DMS 273 treated with DMSO at 0.1 percent for 48 hours (cell line): ENCODE data around the gene CDC42SE2.
A peak's percentile ranks its signal among the peaks of the same experiment; 100 is the strongest.

Experiments
- DNase-seq: peaks from one replicate; lab custom pipeline; 2025; lab: John Stamatoyannopoulos, UW

Gene CDC42SE2, protein sequence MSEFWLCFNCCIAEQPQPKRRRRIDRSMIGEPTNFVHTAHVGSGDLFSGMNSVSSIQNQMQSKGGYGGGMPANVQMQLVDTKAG

GRCh38 chr5:131263648-131264450, at the start of gene CDC42SE2:
TSS of gene CDC42SE2 (plus strand) at chr5:131264053. CDS start at chr5:131359494, 95,441 bp downstream.
- DNase-seq, result peak; percentile 55

GRCh38 chr5:131214609-131215227, 49.1 kb upstream of the CDC42SE2 start:
- DNase-seq, result peak; percentile 35

DNA sequence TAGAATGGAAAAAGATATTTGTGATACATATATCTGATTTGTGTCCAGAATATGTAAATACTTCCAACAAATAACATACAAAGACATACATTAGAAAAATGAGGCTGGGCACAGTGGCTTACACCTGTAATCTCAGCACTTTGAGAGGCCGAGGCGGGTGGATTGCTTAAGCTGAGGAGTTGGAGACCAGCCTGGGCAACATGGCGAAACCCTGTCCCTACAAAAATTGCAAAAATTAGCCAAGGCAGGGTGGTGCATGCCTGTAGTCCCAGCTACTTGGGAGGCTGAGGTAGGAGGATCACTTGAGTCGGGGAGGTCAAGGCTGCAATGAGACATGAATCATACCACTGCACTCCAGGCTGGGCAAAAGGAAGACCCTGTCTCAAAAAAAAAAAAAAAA, 46.1 kb upstream of the CDC42SE2 start:
- no peak for DNase-seq

- DNase-seq, result no peak
Measured at GRCh38 chr5:131218392-131218791, 45.5 kb upstream of the CDC42SE2 start.

DNA sequence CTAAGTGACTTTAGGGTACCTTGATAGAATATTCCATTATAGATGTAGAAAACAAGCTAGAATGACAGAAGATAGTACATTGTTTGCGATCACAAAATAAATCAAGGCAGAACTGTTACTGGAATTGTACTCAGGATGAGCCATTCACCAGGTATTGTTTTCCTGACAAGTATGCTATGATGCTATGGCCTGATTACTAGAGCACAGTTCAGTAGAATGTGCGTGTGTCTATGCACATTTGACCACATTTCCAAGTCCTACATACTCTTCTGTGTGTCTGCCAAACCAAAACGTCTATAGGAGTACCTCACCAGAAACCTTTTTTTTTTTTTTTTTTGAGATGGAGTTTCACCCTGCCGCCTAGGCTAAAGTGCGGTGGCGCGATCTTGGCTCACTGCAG, 43.3 kb upstream of the CDC42SE2 start:
- no peak for DNase-seq

- no peak for DNase-seq
Measured at GRCh38 chr5:131221008-131221703, 42.7 kb upstream of the CDC42SE2 start.

DNA sequence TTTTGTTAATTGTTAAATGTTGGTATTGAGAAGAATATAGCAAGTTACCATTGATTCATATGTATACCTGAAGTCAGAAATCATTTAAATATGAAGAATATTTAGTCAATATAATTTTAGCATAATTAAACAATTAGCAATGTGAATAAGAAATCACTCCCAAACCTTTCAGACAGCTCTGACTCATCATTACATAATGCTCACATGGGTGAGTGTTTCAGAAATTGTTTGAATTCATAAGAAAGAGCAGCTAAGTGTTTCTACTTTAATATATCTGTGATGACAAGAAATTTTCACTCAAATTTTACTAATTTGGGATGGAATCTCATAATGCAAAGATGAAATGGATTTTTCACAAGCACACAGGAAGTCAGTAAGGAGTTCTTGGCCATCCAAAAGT, 42.0 kb upstream of the CDC42SE2 start:
- no peak for DNase-seq

GRCh38 chr5:131222731-131223130, 41.1 kb upstream of the CDC42SE2 start:
- no peak for DNase-seq

- DNase-seq, result no peak
Measured at GRCh38 chr5:131223751-131224386, 40.0 kb upstream of the CDC42SE2 start.

DNA sequence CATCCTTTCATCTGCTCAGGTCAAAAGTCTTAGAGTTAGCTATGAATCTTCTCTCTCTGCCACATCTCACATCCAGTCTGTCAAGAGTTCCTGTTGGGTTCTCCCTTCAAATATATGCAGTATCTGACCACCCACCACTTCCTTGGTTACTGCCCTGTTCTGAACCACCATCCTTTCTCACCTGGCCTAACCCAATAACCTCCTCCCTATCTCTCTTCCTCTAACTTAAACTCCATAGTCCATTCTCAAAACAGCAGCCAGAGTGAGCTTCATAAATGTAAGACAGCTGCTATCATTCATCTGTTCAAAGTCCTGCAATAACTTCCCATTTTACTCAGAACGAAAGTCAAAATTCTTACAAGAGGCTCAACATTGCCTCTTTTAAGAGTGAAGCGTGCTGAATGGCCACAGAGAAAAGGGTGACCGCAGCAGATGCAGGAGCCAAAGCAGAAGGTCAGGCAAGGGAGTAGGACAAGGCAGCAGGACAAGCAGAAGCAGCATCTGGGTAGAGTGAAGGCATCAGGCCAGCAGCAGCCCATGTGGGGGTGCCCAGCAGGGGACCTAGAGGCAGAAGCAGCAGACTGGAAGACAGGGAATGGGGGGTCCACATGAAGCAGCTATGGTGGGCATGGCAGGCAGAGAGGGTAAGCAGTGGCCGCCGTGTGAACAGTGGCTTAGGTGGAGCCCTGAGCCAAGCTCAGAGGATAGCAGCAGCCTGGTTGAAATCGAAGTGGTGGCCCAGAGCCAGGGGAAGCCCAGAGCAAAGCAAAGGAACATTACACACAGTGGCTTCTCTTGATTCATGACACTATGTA, 39.3 kb upstream of the CDC42SE2 start:
- no peak for DNase-seq

DNA sequence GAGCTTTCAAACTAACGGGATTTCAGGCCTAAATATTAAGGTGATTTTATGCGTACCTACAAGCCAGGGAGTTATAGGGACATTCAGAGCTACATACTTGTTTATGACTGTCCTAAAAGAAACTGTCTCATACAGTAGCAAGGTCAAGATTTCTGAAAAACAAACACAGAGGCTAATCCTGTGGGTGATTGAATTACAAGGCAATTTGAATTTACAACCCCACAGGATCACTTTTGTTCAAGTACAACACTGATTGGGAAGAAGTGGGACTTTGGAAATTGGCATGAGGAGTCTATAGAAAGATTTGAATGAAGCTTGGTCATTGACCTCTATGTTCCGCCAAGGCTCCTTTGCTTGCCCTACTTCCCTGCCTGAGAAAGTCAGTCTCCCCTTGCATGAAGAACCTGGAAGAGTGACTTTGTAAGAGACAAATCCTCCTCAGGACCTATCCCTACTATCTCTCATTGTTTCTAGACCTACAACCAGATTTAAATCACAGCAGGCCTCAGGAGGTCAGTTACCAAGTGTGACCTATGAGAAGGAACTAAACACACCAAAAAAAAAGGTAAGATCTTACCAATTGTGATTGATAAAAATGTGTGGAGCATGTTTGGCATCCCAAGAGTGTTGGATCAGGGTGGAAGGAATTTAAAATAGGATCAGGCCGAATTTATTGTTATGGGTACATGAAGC, 38.4 kb upstream of the CDC42SE2 start:
- no peak for DNase-seq

- DNase-seq, result no peak
Measured at GRCh38 chr5:131226899-131227298, 37.0 kb upstream of the CDC42SE2 start.

GRCh38 chr5:131228646-131229045, 35.2 kb upstream of the CDC42SE2 start:
- DNase-seq, result no peak

- DNase-seq, result no peak
Measured at GRCh38 chr5:131229623-131230022, 34.2 kb upstream of the CDC42SE2 start.

DNA sequence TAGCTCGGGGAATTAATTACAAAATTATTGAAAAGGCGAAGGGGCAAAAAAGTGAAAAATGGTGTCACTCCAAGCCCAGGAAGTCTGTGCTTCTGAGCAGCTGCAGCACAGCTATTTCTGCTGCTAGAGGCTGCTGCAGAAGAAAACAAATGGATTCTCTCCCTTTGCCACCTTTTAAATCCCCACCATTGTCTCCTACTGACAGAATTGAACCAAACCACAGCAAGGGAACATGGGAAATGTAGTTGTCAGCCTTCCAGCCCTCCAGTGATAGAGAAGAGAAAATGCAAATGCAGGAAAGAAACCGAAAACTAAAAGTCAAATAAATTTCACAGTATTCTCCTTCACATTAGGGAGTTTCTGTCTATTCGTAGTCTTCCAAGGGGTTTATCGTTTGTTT, 33.4 kb upstream of the CDC42SE2 start:
- DNase-seq, result no peak

DNA sequence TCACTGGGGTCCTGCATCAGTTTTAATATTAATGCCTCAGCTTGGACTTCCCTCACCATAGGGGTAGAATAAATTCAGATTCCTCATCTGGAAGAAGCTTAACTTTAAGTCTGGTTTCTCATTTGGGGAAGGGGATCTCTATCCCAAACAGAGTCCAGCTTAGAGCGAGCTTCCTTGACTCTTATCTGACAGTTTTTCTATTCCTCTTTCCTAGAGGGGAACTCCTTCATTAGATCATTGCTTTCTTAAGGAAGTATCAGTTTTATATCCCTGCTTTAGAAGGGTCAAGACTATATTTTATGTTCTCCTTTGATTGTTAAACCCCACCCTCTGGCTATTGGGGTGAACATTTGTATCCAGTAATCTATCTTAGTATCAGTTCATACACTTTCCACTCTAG, 24.2 kb upstream of the CDC42SE2 start:
- DNase-seq, result no peak

- no peak for DNase-seq
Measured at GRCh38 chr5:131242728-131243255, 21.1 kb upstream of the CDC42SE2 start.

- DNase-seq, result no peak
Measured at GRCh38 chr5:131245312-131245711, 18.5 kb upstream of the CDC42SE2 start.

DNA sequence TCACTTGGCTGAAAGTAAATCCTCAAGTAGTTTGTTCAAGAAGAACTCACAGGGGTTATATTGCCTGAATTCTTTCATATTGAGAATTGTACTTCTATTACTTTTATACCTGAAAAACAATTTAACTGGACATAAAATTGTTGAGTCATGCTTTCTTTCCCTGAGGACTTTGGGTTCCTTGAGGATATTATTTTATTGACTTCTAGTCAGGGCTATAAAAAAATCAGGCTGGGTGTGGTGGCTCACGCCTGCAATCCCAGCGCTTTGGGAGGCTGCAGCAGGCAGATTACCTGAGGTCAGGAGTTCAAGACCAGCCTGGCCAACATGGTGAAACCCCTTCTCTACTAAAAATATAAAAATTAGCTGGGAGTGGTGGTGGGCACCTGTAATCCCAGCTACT, 17.9 kb upstream of the CDC42SE2 start:
- DNase-seq, result no peak

DNA sequence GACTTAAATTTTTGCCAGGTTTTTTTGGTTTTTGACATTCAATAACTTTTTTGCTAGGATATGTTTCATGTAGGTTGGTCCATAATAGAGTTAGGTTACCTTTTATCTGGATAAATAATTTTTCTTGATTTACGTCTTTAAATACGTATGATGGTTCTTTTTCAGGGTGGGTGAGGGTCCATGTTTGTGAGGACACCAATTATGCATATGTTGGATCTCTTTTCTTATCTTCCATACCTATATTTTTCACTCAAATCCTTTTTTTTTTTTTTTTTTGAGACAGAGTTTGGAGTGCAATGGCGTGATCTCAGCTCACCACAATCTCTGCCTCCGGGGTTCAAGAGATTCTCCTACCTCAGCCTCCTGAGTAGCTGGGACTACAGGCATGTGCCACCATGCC, 17.3 kb upstream of the CDC42SE2 start:
- no peak for DNase-seq
